ENCODE data around the gene CCDC15. TPM values are rescaled to one million over a fixed set of nuclear protein-coding genes. Genes with fewer than 3 reads are reported as not detected.

CCDC15 gene
- total RNA-seq, 1 experiment from 2014 or later = 4.0 TPM

DNA sequence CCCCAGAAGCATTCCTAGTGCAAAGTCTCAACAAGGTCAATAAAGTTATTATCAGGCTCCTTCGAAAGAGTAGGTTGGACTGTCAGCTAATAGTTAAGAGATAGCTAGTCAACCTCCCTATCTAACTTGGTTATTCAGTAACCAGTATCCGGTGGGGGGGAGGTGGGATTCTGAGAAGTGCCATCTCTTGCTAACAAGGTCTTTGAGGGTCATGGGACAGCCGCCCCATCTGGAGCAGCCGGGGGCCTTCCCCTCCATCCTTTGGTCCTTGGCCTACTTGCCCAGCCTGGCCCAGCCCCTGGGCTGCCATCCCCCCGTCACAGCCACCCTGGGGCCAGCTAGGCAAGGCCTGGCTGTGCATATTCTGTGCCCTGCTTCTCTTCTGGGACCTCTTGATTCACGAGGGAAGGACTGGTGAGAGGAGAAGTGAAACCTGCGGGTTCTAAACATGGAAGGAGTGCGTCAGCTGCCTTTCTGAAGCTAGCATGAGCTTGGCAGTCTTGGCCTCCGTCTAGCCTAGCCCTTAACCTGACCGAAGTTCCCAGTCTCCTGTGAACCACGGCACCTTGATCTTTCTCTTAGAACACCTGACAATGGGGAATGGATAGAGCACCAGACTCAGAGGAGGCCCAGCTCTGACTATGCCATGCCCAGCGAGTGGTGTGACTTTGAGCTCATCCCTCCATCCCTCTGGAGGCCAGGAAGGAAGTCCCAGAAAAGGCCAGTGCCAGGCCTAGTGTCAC, 118.4 kb downstream of the CCDC15 start:
- TF ChIP-seq, protein P1, sequence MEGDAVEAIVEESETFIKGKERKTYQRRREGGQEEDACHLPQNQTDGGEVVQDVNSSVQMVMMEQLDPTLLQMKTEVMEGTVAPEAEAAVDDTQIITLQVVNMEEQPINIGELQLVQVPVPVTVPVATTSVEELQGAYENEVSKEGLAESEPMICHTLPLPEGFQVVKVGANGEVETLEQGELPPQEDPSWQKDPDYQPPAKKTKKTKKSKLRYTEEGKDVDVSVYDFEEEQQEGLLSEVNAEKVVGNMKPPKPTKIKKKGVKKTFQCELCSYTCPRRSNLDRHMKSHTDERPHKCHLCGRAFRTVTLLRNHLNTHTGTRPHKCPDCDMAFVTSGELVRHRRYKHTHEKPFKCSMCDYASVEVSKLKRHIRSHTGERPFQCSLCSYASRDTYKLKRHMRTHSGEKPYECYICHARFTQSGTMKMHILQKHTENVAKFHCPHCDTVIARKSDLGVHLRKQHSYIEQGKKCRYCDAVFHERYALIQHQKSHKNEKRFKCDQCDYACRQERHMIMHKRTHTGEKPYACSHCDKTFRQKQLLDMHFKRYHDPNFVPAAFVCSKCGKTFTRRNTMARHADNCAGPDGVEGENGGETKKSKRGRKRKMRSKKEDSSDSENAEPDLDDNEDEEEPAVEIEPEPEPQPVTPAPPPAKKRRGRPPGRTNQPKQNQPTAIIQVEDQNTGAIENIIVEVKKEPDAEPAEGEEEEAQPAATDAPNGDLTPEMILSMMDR (IDR thresholded peaks at IDR 0.05; ENCODE audit: insufficient read depth in 1 of 2, low read depth in 1 of 2, low read length in 1 of 2, severe bottlenecking in 1 of 2, unreplicated experiment in 1 of 2) = no peak
- CTCF ChIA-PET = interaction anchor here (1.0 to 1.2 kb wide), 2 partner anchors 9 to 19 kb away, joined by 4 to 7 read pairs; partner anchors contain the start of gene SLC37A2
- H3K9me3 ChIP-seq = no peaks in the 10 kb centered on the region
- Mint-ChIP-seq H3K36me3 (ENCODE audit: insufficient read depth, unreplicated experiment) (peaks cover 6% of the 10 kb centered on the region), H3K4me3 (ENCODE audit: unreplicated experiment) (peak overlapping the region; percentile 18), H3K9me3 (ENCODE audit: unreplicated experiment) (no peaks in the 10 kb centered on the region), H3K27ac (ENCODE audit: unreplicated experiment) (peak overlapping the region; percentile 61), H3K27me3 (ENCODE audit: insufficient read depth, unreplicated experiment) (no peaks in the 10 kb centered on the region), H3K4me1 (ENCODE audit: low read depth, unreplicated experiment) (peaks cover 42% of the 10 kb centered on the region)
- BruUV-seq (replicated peaks) = no TSS peak
- peaks cover 54% of the 10 kb centered on the region for H3K4me1 ChIP-seq
- no peaks in the 10 kb centered on the region for H3K36me3 ChIP-seq (ENCODE audit: control insufficient read depth, insufficient read depth, low read length)
- POLR2A ChIA-PET = interaction anchor here (0.6 kb wide), 1 partner anchor 345 kb away, joined by 3 read pairs; no protein-coding TSS in a partner anchor
- peak; percentile 42 to 57 for DNase-seq
- H3K4me3 ChIP-seq (ENCODE audit: low read depth, low read length) = no peak overlapping the region
- intact Hi-C loops (cut with micrococcal nuclease; ENCODE audit: unreplicated experiment) = no loop called here
- no peaks in the 10 kb centered on the region for H3K27me3 ChIP-seq (replicated peaks; ENCODE audit: control insufficient read depth, insufficient read depth, low read length)

DNA sequence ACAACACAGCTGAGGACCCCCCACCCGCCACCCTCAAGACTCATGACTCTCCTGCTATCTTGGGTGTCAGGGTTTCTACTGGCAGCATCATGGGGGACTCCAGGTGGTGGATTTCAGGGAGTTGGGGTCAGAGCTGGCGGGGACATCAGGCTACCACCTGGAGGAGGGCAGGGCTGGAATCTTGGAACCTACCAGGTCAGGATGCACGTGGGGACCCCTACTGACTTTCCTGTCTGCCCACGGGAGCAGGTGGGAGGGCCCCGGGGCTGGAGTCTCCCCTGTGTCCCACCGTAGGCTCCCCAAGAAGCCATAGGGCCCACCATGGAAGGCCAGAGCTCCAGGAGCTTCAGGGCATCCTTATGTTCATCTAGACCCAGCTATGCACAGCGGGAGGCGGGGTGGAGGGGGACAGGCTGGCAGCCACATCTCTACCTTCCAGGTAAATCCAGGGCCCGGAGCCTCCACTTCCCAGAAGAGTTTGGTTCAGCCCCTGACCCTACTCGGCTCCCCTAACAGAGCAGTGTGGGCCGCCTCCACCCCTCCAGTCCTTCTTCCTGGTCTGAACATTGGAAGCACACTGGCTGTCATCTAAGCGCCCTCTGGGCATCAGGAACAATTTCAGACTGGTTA, 119.1 kb downstream of the CCDC15 start:
- POLR2A ChIA-PET = no interaction called here
- CTCF ChIA-PET = interaction anchor here (1.0 to 1.2 kb wide), 2 partner anchors 10 to 18 kb away, joined by 4 to 7 read pairs; partner anchors contain the start of gene SLC37A2
- Histone ChIP-seq H3K4me3 (ENCODE audit: low read depth, low read length) (no peak overlapping the region), H3K4me1 (peaks cover 54% of the 10 kb centered on the region), H3K27me3 (replicated peaks; ENCODE audit: control insufficient read depth, insufficient read depth, low read length) (no peaks in the 10 kb centered on the region), H3K9me3 (no peaks in the 10 kb centered on the region), H3K36me3 (ENCODE audit: control insufficient read depth, insufficient read depth, low read length) (no peaks in the 10 kb centered on the region)
- BruUV-seq (replicated peaks) = no TSS peak
- TF ChIP-seq, protein P1 (IDR thresholded peaks at IDR 0.05; ENCODE audit: insufficient read depth in 1 of 2, low read depth in 1 of 2, low read length in 1 of 2, severe bottlenecking in 1 of 2, unreplicated experiment in 1 of 2) = no peak
- Mint-ChIP-seq H3K9me3 (ENCODE audit: unreplicated experiment) (no peaks in the 10 kb centered on the region), H3K4me1 (ENCODE audit: low read depth, unreplicated experiment) (peaks cover 42% of the 10 kb centered on the region), H3K27me3 (ENCODE audit: insufficient read depth, unreplicated experiment) (no peaks in the 10 kb centered on the region), H3K4me3 (ENCODE audit: unreplicated experiment) (no peak overlapping the region), H3K27ac (ENCODE audit: unreplicated experiment) (peak overlapping the region; percentile 57), H3K36me3 (ENCODE audit: insufficient read depth, unreplicated experiment) (peaks cover 6% of the 10 kb centered on the region)
- DNase-seq = peak in 1 of 2 experiments; percentile 36
- intact Hi-C loops (cut with micrococcal nuclease; ENCODE audit: unreplicated experiment) = no loop called here

DNA sequence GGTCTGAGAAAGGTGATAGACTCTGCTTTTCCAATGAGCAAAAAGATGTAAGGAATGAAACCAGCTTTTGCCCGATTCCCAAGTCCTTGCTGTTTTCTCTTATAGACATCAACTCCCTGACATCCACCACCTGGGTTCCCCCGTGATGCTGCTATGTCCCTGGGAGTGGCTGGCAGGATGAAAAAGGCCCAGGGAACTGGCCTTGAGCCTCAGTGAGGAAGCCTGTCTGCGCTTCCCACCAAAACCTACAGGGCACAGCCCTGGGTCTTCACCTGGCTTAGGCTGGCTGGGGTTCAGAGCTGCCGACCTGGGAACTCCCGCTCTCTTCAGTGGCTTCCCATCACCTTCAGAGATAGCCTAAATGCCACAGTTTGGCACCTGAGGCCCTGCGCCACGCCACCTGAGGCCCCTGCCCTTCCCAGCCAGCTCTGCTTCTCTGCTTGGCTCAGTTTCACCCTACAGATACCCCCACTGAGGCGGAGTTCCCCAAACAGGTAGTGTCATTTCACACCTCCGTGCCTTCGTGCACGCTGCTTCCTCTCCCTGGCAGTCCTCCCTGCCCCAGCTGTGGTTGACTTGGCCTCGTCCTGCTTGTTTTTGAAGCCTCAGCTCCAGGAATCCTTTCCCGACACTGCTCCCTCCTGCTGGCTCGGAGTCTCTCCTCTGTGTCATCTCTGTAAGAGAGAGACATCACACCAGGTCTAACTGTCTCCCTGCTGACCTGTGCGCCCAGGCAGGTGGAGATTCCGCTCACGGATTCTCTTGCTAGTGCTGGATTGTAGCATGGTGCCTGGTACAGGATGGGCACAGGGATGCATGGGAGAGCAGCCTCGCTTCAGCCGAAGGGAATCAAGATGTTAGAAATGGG, 119.8 kb downstream of the CCDC15 start:
- H3K27me3 Mint-ChIP-seq (ENCODE audit: insufficient read depth, unreplicated experiment) = no peaks in the 10 kb centered on the region
- intact Hi-C loops (cut with micrococcal nuclease; ENCODE audit: unreplicated experiment) = no loop called here
- POLR2A ChIA-PET = no interaction called here
- no peaks in the 10 kb centered on the region for H3K9me3 ChIP-seq
- H3K27ac Mint-ChIP-seq (ENCODE audit: unreplicated experiment) = peak overlapping the region; percentile 21
- DNase-seq = peak in 1 of 2 experiments; percentile 29
- TF ChIP-seq, protein P1 (IDR thresholded peaks at IDR 0.05; ENCODE audit: insufficient read depth in 1 of 2, low read depth in 1 of 2, low read length in 1 of 2, severe bottlenecking in 1 of 2, unreplicated experiment in 1 of 2) = no peak
- CTCF ChIA-PET = interaction anchor here (2.3 kb wide), 1 partner anchor 17 kb away, joined by 10 read pairs; no protein-coding TSS in a partner anchor
- no peak overlapping the region for H3K4me3 ChIP-seq (ENCODE audit: low read depth, low read length)
- no peak overlapping the region for H3K4me3 Mint-ChIP-seq (ENCODE audit: unreplicated experiment)
- no peaks in the 10 kb centered on the region for H3K9me3 Mint-ChIP-seq (ENCODE audit: unreplicated experiment)
- peaks cover 54% of the 10 kb centered on the region for H3K4me1 ChIP-seq
- no peaks in the 10 kb centered on the region for H3K36me3 ChIP-seq (ENCODE audit: control insufficient read depth, insufficient read depth, low read length)
- H3K27me3 ChIP-seq (replicated peaks; ENCODE audit: control insufficient read depth, insufficient read depth, low read length) = no peaks in the 10 kb centered on the region
- H3K4me1 Mint-ChIP-seq (ENCODE audit: low read depth, unreplicated experiment) = peaks cover 42% of the 10 kb centered on the region
- BruUV-seq (replicated peaks) = no TSS peak
- peaks cover 6% of the 10 kb centered on the region for H3K36me3 Mint-ChIP-seq (ENCODE audit: insufficient read depth, unreplicated experiment)

Data from Caco-2 (cell line).